ENCODE measurements around the gene SARNP.

DNA sequence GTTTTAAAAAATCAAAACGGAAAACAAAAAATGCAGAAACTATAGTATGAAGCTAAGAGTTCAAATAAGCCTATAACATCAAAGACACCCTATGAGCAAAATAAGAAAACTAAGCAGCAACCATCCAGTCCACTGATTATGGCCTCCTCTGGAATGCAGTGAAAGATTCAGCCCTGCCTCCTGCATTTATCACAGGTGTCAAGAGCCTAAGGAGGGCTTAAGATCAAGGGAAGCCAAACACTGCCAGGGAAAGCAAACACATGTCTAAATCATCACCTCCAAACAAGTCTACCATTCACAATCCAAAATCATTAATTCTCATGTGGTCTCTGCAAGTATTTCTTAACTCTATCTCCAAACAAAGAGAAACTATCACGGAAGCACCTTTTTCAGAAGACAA lies 28.4 kb downstream of the SARNP start:
- TF ChIP-seq EP300 (IDR thresholded peaks at IDR 0.05) = no peak
- TF ChIP-seq, protein P1, sequence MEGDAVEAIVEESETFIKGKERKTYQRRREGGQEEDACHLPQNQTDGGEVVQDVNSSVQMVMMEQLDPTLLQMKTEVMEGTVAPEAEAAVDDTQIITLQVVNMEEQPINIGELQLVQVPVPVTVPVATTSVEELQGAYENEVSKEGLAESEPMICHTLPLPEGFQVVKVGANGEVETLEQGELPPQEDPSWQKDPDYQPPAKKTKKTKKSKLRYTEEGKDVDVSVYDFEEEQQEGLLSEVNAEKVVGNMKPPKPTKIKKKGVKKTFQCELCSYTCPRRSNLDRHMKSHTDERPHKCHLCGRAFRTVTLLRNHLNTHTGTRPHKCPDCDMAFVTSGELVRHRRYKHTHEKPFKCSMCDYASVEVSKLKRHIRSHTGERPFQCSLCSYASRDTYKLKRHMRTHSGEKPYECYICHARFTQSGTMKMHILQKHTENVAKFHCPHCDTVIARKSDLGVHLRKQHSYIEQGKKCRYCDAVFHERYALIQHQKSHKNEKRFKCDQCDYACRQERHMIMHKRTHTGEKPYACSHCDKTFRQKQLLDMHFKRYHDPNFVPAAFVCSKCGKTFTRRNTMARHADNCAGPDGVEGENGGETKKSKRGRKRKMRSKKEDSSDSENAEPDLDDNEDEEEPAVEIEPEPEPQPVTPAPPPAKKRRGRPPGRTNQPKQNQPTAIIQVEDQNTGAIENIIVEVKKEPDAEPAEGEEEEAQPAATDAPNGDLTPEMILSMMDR (IDR thresholded peaks at IDR 0.05) = no peak
